Kidney capillary endothelial cell (primary cell): ENCODE data around the gene NIT1.

Experiments
- DNase-seq: peaks from one replicate; pipeline ENCODE4 v3.0.0-alpha.2; 2018; ENCODE audit warnings: low spot score

The NIT1 gene

GRCh38 chr1:161083748-161084596, 33.9 kb upstream of the NIT1 start:
- DNase-seq, result no peak

GRCh38 chr1:161084597-161084988, 33.3 kb upstream of the NIT1 start:
- no peak for DNase-seq

GRCh38 chr1:161085165-161085564, 32.7 kb upstream of the NIT1 start:
- DNase-seq, result no peak

GRCh38 chr1:161086457-161086856, 31.4 kb upstream of the NIT1 start:
- DNase-seq, result no peak

- DNase-seq, result no peak
Observed at GRCh38 chr1:161088587-161089110, 29.3 kb upstream of the NIT1 start.

GRCh38 chr1:161089251-161089924, 28.5 kb upstream of the NIT1 start, which contains the start of gene NECTIN4:
TSS of gene NECTIN4 (minus strand) at chr1:161089558. CDS start at chr1:161089296, 262 bp downstream.
- DNase-seq, result no peak

GRCh38 chr1:161089938-161090337, 28.0 kb upstream of the NIT1 start:
- DNase-seq, result no peak

GRCh38 chr1:161090617-161091016, 27.3 kb upstream of the NIT1 start:
- DNase-seq, result no peak

GRCh38 chr1:161091093-161091492, 26.8 kb upstream of the NIT1 start:
- DNase-seq, result no peak

- no peak for DNase-seq
Observed at GRCh38 chr1:161091796-161092507, 26.0 kb upstream of the NIT1 start.

GRCh38 chr1:161092621-161093028, 25.3 kb upstream of the NIT1 start:
- no peak for DNase-seq

- no peak for DNase-seq
Observed at GRCh38 chr1:161094481-161094880, 23.4 kb upstream of the NIT1 start.

GRCh38 chr1:161095230-161095629, 22.7 kb upstream of the NIT1 start:
- DNase-seq, result no peak

- no peak for DNase-seq
Observed at GRCh38 chr1:161096015-161096414, 21.9 kb upstream of the NIT1 start.

GRCh38 chr1:161096530-161096929, 21.4 kb upstream of the NIT1 start:
- DNase-seq, result no peak

- peak; percentile 78 for DNase-seq
Observed at GRCh38 chr1:161098210-161099068, 19.5 kb upstream of the NIT1 start, which contains the start of gene KLHDC9. TSS of gene KLHDC9 (plus strand) at chr1:161098361. CDS start at chr1:161098536, 175 bp downstream.

- DNase-seq, result no peak
Observed at GRCh38 chr1:161099090-161099802, 18.7 kb upstream of the NIT1 start.

- DNase-seq, result no peak
Observed at GRCh38 chr1:161100556-161100955, 17.3 kb upstream of the NIT1 start.

GRCh38 chr1:161106431-161106830, 11.5 kb upstream of the NIT1 start:
- no peak for DNase-seq

- no peak for DNase-seq
Observed at GRCh38 chr1:161111117-161111516, 6.8 kb upstream of the NIT1 start.

GRCh38 chr1:161111527-161111926, 6.4 kb upstream of the NIT1 start:
- no peak for DNase-seq
